OCI-LY1 (cell line): ENCODE results near the gene PKIB.

Source experiments
- H2AFZ ChIP-seq: fragments of 200-600 bp; sonication (generic), shearing (Covaris generic); 2 replicates; pipeline ENCODE4 v1.6.0; 2014; ENCODE audit warnings: antibody characterized with exemption, mild to moderate bottlenecking, low read length
- H3F3A ChIP-seq: fragments of 200-600 bp; sonication (generic), shearing (Covaris generic); 2 replicates; pipeline ENCODE4 v1.6.0; 2014; ENCODE audit warnings: mild to moderate bottlenecking, antibody characterized with exemption, low read length, moderate library complexity; ENCODE audit not compliant: insufficient read depth
- H3K27ac ChIP-seq: fragments of 200-600 bp; sonication (generic); 2 replicates; pipeline ENCODE4 v1.5.1; 2014; ENCODE audit warnings: low read length, mixed run types, mild to moderate bottlenecking, low read depth; ENCODE audit not compliant: poor library complexity, severe bottlenecking
- H3K27me3 ChIP-seq: fragments of 200-600 bp; sonication (generic); 2 replicates; pipeline ENCODE4 v1.6.0; 2014; ENCODE audit warnings: antibody characterized with exemption, mild to moderate bottlenecking, low read length, moderate library complexity; ENCODE audit not compliant: insufficient read depth
- H3K36me3 ChIP-seq: fragments of 200-600 bp; sonication (generic); 2 replicates; pipeline ENCODE4 v1.6.1; 2014; ENCODE audit warnings: mild to moderate bottlenecking, antibody characterized with exemption, low read length, moderate library complexity, mixed read lengths; ENCODE audit not compliant: insufficient read depth
- H3K4me1 ChIP-seq: fragments of 200-600 bp; sonication (generic); 2 replicates; pipeline ENCODE4 v1.5.1; 2014; ENCODE audit warnings: mild to moderate bottlenecking, low read length, moderate library complexity; ENCODE audit not compliant: insufficient read depth, severe bottlenecking
- H3K4me2 ChIP-seq: fragments of 200-600 bp; sonication (generic), shearing (Covaris generic); 2 replicates; pipeline ENCODE4 v1.6.1; 2014; ENCODE audit warnings: low read length
- H3K4me3 ChIP-seq: fragments of 200-600 bp; sonication (generic); 2 replicates; pipeline ENCODE4 v1.5.1; 2014; ENCODE audit warnings: low read length, low read depth, mild to moderate bottlenecking, mixed read lengths; ENCODE audit not compliant: poor library complexity, severe bottlenecking
- H3K79me2 ChIP-seq: fragments of 200-600 bp; shearing (Covaris generic); 2 replicates; pipeline ENCODE4 v1.6.1; 2016; ENCODE audit warnings: mixed run types, low read length, mixed read lengths; ENCODE audit not compliant: insufficient read depth
- H3K9ac ChIP-seq: fragments of 200-600 bp; sonication (generic), shearing (Covaris generic); 2 replicates; pipeline ENCODE4 v1.6.1; 2014; ENCODE audit warnings: mild to moderate bottlenecking, low read length, mixed read lengths
- H3K9me2 ChIP-seq: fragments of 200-600 bp; sonication (generic), shearing (Covaris generic); 2 replicates; pipeline ENCODE4 v1.6.1; 2014; ENCODE audit warnings: low read depth, mild to moderate bottlenecking, low read length, mixed read lengths
- H3K9me3 ChIP-seq: fragments of 200-600 bp; shearing (Covaris generic); 2 replicates; pipeline ENCODE4 v1.6.1; 2014; ENCODE audit warnings: low read length, mixed read lengths
- H4K20me1 ChIP-seq: fragments of 200-600 bp; sonication (generic), shearing (Covaris generic); 2 replicates; pipeline ENCODE4 v1.6.0; 2016; ENCODE audit warnings: mild to moderate bottlenecking, low read length; ENCODE audit not compliant: insufficient read depth
- EZH2 ChIP-seq: fragments of 200-600 bp; sonication (generic), shearing (Covaris generic); IDR thresholded peaks from 2 replicates; pipeline ENCODE4 v1.8.0; 2017; ENCODE audit warnings: borderline replicate concordance, mixed run types, mild to moderate bottlenecking, antibody characterized with exemption, low read length, moderate library complexity, mixed read lengths
- TF ChIP-seq, protein P1 (sequence below): fragments of 200-600 bp; sonication (generic), shearing (Covaris generic); IDR thresholded peaks from 2 replicates; pipeline ENCODE4 v1.5.1; 2017; ENCODE audit warnings: mild to moderate bottlenecking, antibody characterized with exemption, low read length, moderate library complexity, mixed read lengths

PKIB gene

GRCh38 chr6:122673343-122673961, 63.2 kb downstream of the PKIB start:
- Histone ChIP-seq H2AFZ (no peak overlapping the region), H3K9ac (no peak overlapping the region), H3K36me3 (no peaks in the 10 kb centered on the region), H3F3A (no peaks in the 10 kb centered on the region), H3K27ac (no peak overlapping the region), H3K4me1 (no peaks in the 10 kb centered on the region), H3K4me2 (no peak overlapping the region), H3K4me3 (no peak overlapping the region), H3K79me2 (no peaks in the 10 kb centered on the region), H3K9me3 (no peaks in the 10 kb centered on the region), H4K20me1 (no peaks in the 10 kb centered on the region), H3K9me2 (no peaks in the 10 kb centered on the region), H3K27me3 (no peaks in the 10 kb centered on the region)
- no peak for TF ChIP-seq EZH2
- TF ChIP-seq, protein P1, sequence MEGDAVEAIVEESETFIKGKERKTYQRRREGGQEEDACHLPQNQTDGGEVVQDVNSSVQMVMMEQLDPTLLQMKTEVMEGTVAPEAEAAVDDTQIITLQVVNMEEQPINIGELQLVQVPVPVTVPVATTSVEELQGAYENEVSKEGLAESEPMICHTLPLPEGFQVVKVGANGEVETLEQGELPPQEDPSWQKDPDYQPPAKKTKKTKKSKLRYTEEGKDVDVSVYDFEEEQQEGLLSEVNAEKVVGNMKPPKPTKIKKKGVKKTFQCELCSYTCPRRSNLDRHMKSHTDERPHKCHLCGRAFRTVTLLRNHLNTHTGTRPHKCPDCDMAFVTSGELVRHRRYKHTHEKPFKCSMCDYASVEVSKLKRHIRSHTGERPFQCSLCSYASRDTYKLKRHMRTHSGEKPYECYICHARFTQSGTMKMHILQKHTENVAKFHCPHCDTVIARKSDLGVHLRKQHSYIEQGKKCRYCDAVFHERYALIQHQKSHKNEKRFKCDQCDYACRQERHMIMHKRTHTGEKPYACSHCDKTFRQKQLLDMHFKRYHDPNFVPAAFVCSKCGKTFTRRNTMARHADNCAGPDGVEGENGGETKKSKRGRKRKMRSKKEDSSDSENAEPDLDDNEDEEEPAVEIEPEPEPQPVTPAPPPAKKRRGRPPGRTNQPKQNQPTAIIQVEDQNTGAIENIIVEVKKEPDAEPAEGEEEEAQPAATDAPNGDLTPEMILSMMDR, result no peak

GRCh38 chr6:122676146-122676545, 65.9 kb downstream of the PKIB start:
- H3K27ac ChIP-seq, result no peak overlapping the region
- H3K27me3 ChIP-seq, result no peaks in the 10 kb centered on the region
- no peaks in the 10 kb centered on the region for H3K9me3 ChIP-seq
- H3K4me2 ChIP-seq, result no peak overlapping the region
- H2AFZ ChIP-seq, result no peak overlapping the region
- H3K4me1 ChIP-seq, result no peaks in the 10 kb centered on the region
- no peaks in the 10 kb centered on the region for H3K9me2 ChIP-seq
- H3K79me2 ChIP-seq, result no peaks in the 10 kb centered on the region
- H3K4me3 ChIP-seq, result no peak overlapping the region
- no peaks in the 10 kb centered on the region for H3F3A ChIP-seq
- TF ChIP-seq, protein P1, result no peak
- no peak for TF ChIP-seq EZH2
- H3K36me3 ChIP-seq, result no peaks in the 10 kb centered on the region
- no peaks in the 10 kb centered on the region for H4K20me1 ChIP-seq
- no peak overlapping the region for H3K9ac ChIP-seq

GRCh38 chr6:122676688-122677087, 66.5 kb downstream of the PKIB start:
- no peaks in the 10 kb centered on the region for H4K20me1 ChIP-seq
- H3K4me2 ChIP-seq, result no peak overlapping the region
- no peaks in the 10 kb centered on the region for H3K36me3 ChIP-seq
- H2AFZ ChIP-seq, result no peak overlapping the region
- no peaks in the 10 kb centered on the region for H3K9me2 ChIP-seq
- H3K4me1 ChIP-seq, result no peaks in the 10 kb centered on the region
- no peaks in the 10 kb centered on the region for H3K27me3 ChIP-seq
- TF ChIP-seq EZH2, result no peak
- TF ChIP-seq, protein P1, result no peak
- H3F3A ChIP-seq, result no peaks in the 10 kb centered on the region
- no peak overlapping the region for H3K9ac ChIP-seq
- no peaks in the 10 kb centered on the region for H3K79me2 ChIP-seq
- no peak overlapping the region for H3K4me3 ChIP-seq
- H3K27ac ChIP-seq, result no peak overlapping the region
- no peaks in the 10 kb centered on the region for H3K9me3 ChIP-seq
